ENCODE results near the gene TRIM17.

DNA sequence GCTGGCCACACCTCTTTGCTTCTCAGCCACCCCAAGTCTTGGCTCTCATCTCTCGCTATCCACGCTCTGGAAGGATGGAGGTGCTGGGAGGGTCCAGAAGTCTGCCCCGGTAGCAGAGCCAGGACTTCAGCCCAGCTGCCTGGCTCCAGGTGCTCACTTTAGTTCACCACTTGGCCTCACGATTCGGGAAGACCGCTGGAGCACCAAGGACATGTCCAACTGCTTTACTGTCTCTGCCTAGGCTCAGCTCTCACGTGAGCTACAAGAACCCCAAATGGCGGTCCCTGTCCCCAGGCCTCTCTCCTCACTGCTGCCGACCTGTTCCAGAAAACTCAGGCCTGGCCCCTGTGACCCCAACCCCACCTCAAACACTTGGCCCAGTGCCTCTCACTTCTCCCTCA, 13.4 kb downstream of the TRIM17 start:
- TF ChIP-seq, protein P1, sequence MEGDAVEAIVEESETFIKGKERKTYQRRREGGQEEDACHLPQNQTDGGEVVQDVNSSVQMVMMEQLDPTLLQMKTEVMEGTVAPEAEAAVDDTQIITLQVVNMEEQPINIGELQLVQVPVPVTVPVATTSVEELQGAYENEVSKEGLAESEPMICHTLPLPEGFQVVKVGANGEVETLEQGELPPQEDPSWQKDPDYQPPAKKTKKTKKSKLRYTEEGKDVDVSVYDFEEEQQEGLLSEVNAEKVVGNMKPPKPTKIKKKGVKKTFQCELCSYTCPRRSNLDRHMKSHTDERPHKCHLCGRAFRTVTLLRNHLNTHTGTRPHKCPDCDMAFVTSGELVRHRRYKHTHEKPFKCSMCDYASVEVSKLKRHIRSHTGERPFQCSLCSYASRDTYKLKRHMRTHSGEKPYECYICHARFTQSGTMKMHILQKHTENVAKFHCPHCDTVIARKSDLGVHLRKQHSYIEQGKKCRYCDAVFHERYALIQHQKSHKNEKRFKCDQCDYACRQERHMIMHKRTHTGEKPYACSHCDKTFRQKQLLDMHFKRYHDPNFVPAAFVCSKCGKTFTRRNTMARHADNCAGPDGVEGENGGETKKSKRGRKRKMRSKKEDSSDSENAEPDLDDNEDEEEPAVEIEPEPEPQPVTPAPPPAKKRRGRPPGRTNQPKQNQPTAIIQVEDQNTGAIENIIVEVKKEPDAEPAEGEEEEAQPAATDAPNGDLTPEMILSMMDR (IDR thresholded peaks at IDR 0.05; ENCODE audit: low read depth, low read length): no peak
- no peak for TF ChIP-seq POLR2A (IDR thresholded peaks at IDR 0.05; ENCODE audit: extremely low read depth, insufficient read length)

All from NB4 (cell line).